ENCODE results near the gene RTKN. TPM values are rescaled to one million over a fixed set of nuclear protein-coding genes. Genes with fewer than 3 reads are reported as not detected.

RTKN gene
- total RNA-seq, 2 donors from 2014 or later = 83.6 to 117 TPM

GRCh38 chr2:74375838-74376237, 65.9 kb downstream of the RTKN start:
- H3K9me3 ChIP-seq (ENCODE audit: control insufficient read depth, low read length) = no peaks in the 10 kb centered on the region
- H3K36me3 Mint-ChIP-seq (ENCODE audit: low read depth) = peaks cover 29% of the 10 kb centered on the region
- no peak for DNase-seq
- no peak overlapping the region for H3K4me3 Mint-ChIP-seq
- peaks cover 53% of the 10 kb centered on the region for H3K36me3 ChIP-seq (ENCODE audit: control insufficient read depth, insufficient read depth, low read length)
- H3K9ac ChIP-seq (ENCODE audit: extremely low read depth, low read length, poor library complexity, severe bottlenecking) = no peak overlapping the region
- H3K9me3 Mint-ChIP-seq = no peaks in the 10 kb centered on the region
- no peaks in the 10 kb centered on the region for H3K27me3 Mint-ChIP-seq (ENCODE audit: insufficient read depth)
- WGBS, 2 experiments (ENCODE audit: insufficient coverage in 1 of 2, insufficient read length in 1 of 2) = 92 to 98% methylated on average over 2 of the region's 2 CpGs
- H3K4me1 Mint-ChIP-seq = peaks cover 47% of the 10 kb centered on the region
- no peak overlapping the region for H3K27ac Mint-ChIP-seq
- TF ChIP-seq, protein P1, sequence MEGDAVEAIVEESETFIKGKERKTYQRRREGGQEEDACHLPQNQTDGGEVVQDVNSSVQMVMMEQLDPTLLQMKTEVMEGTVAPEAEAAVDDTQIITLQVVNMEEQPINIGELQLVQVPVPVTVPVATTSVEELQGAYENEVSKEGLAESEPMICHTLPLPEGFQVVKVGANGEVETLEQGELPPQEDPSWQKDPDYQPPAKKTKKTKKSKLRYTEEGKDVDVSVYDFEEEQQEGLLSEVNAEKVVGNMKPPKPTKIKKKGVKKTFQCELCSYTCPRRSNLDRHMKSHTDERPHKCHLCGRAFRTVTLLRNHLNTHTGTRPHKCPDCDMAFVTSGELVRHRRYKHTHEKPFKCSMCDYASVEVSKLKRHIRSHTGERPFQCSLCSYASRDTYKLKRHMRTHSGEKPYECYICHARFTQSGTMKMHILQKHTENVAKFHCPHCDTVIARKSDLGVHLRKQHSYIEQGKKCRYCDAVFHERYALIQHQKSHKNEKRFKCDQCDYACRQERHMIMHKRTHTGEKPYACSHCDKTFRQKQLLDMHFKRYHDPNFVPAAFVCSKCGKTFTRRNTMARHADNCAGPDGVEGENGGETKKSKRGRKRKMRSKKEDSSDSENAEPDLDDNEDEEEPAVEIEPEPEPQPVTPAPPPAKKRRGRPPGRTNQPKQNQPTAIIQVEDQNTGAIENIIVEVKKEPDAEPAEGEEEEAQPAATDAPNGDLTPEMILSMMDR (conservative IDR thresholded peaks at IDR 0.05) = no peak
- H3K4me3 ChIP-seq (ENCODE audit: low read length) = no peak overlapping the region
- H3K4me1 ChIP-seq (ENCODE audit: control insufficient read depth, insufficient read depth, low read length) = peaks cover 20% of the 10 kb centered on the region
- H3K27ac ChIP-seq (ENCODE audit: low read depth, low read length) = no peak overlapping the region
- no peaks in the 10 kb centered on the region for H3K27me3 ChIP-seq (ENCODE audit: control insufficient read depth, insufficient read depth, low read length, poor library complexity, severe bottlenecking)

Other genes starting within 250 kb of the RTKN start
- gene MTHFD2, start 243.3 kb downstream of the RTKN start, total RNA-seq = 10 to 100 TPM; 77.4 to 84.5 TPM
- 1 to 10 TPM; 2.5 to 3.7 TPM for gene SLC4A5, start 98.5 kb downstream of the RTKN start, total RNA-seq
- gene DCTN1, start 61.6 kb downstream of the RTKN start, total RNA-seq = 100 to 1,000 TPM; 159 to 213 TPM
- 1 to 10 TPM; 3.8 to 4.8 TPM for gene C2orf81, start 20.3 kb downstream of the RTKN start, total RNA-seq
- gene WDR54, start 20.2 kb downstream of the RTKN start, total RNA-seq = 10 to 100 TPM; 43.1 to 69.4 TPM
- gene INO80B, start 13.2 kb upstream of the RTKN start, total RNA-seq = 10 to 100 TPM; 23.9 to 38.8 TPM
- 100 to 1,000 TPM; 110 to 116 TPM for gene WBP1, start 16.5 kb upstream of the RTKN start, total RNA-seq
- gene MOGS, start 23.4 kb upstream of the RTKN start, total RNA-seq = 10 to 100 TPM; 64.8 to 72.9 TPM
- 10 to 100 TPM; 50.9 to 62.7 TPM for gene MRPL53, start 30.7 kb upstream of the RTKN start, total RNA-seq
- gene CCDC142, start 41.1 kb upstream of the RTKN start, total RNA-seq = 10 to 100 TPM; 19.0 to 24.7 TPM
- 10 to 100 TPM; 31.5 to 32.4 TPM for gene TTC31, start 41.1 kb upstream of the RTKN start, total RNA-seq
- gene LBX2, start 57.7 kb upstream of the RTKN start, total RNA-seq = 1 to 10 TPM; 1.3 to 1.6 TPM
- gene PCGF1, start 65.8 kb upstream of the RTKN start, total RNA-seq = 10 to 100 TPM; 15.5 to 21.4 TPM
- gene TLX2, start 72.5 kb upstream of the RTKN start, total RNA-seq = under 1 TPM; 0.22 to 0.27 TPM
- 1 to 10 TPM in 1 of 2 donors, under 1 TPM in 1; 0.93 to 1.1 TPM for gene DQX1, start 84.3 kb upstream of the RTKN start, total RNA-seq
- gene AUP1, start 87.8 kb upstream of the RTKN start, total RNA-seq = 10 to 100 TPM; 76.3 to 88.9 TPM
- gene HTRA2, start 88.0 kb upstream of the RTKN start, total RNA-seq = 10 to 100 TPM; 32.8 to 38.9 TPM
- gene LOXL3, start 112.0 kb upstream of the RTKN start, total RNA-seq = 1 to 10 TPM; 5.4 to 7.6 TPM
- gene DOK1, start 112.8 kb upstream of the RTKN start, total RNA-seq = 10 to 100 TPM; 12.9 to 15.1 TPM
- gene M1AP, start 206.4 kb upstream of the RTKN start, total RNA-seq = 1 to 10 TPM; 3.8 to 5.5 TPM
- 10 to 100 TPM in 1 of 2 donors, 1 to 10 TPM in 1; 7.0 to 10.1 TPM for gene SEMA4F, start 212.3 kb upstream of the RTKN start, total RNA-seq